HEK293 (cell line): ENCODE measurements around the gene TOP2A.

ENCODE experiments used
- CTCF ChIA-PET: fragments of 350-600 bp; formaldehyde crosslinking; extraction: SDS; loops from one replicate; lab custom pipeline; 2021; ENCODE audit warnings: antibody characterized with exemption; lab: Yijun Ruan, JAX
- POLR2A ChIA-PET: fragments of 300-600 bp; formaldehyde crosslinking; extraction: SDS; loops from one replicate; lab custom pipeline; 2020; ENCODE audit warnings: antibody characterized with exemption, inconsistent platforms; lab: Yijun Ruan, JAX
- H3K27ac ChIP-seq: fragments of 200-500 bp; sonication (Bioruptor generic); 2 replicates; pipeline ENCODE4 v1.5.1; 2014; ENCODE audit warnings: low read depth, low read length, control low read depth, inconsistent platforms; ENCODE audit errors: extremely low read depth
- H3K36me3 ChIP-seq, 2 experiments: fragments of 200-500 bp in 1 of 2; sonication (Bioruptor generic) in 1 of 2; 1 replicate in 1 of 2; 2 replicates in 1 of 2; pipeline ENCODE4 v1.5.1; 2014 to 2017; ENCODE audit warnings: inconsistent platforms in 2 of 2, low read length in 2 of 2; ENCODE audit not compliant: control insufficient read depth in 2 of 2, insufficient read depth in 1 of 2
- H3K4me1 ChIP-seq: fragments of 200-500 bp; sonication (Bioruptor generic); 2 replicates; pipeline ENCODE4 v1.5.1; 2014; ENCODE audit warnings: mild to moderate bottlenecking, low read length, inconsistent platforms; ENCODE audit not compliant: control insufficient read depth, insufficient read depth
- H3K4me3 ChIP-seq: 2 replicates; pipeline ENCODE4 v1.5.1; 2011; ENCODE audit warnings: low read depth, mild to moderate bottlenecking, control low read depth, low read length, moderate library complexity
- H3K9me3 ChIP-seq: fragments of 200-500 bp; sonication (Bioruptor generic); 2 replicates; pipeline ENCODE4 v1.5.1; 2014; ENCODE audit warnings: low read depth, low read length, inconsistent platforms; ENCODE audit not compliant: control insufficient read depth, insufficient read depth
- GLI2 ChIP-seq: fragments of 450-650 bp; formaldehyde crosslinking; IDR thresholded peaks from 2 replicates; pipeline ENCODE4; 2017; ENCODE audit warnings: missing biosample characterization, missing genetic modification characterization, low read depth, borderline replicate concordance
- GLI4 ChIP-seq: fragments of 450-650 bp; formaldehyde crosslinking; IDR thresholded peaks from 2 replicates; pipeline ENCODE4 v1.5.1; 2016; ENCODE audit warnings: missing biosample characterization, missing genetic modification characterization
- GLIS1 ChIP-seq: fragments of 450-650 bp; formaldehyde crosslinking; IDR thresholded peaks from 2 replicates; pipeline ENCODE4 v1.5.1; 2016; ENCODE audit warnings: missing biosample characterization, missing genetic modification characterization
- GLIS2 ChIP-seq: fragments of 450-650 bp; formaldehyde crosslinking; IDR thresholded peaks from 2 replicates; pipeline ENCODE4 v1.5.1; 2016; ENCODE audit warnings: missing biosample characterization, missing genetic modification characterization
- PRDM1 ChIP-seq: fragments of 450-650 bp; formaldehyde crosslinking; IDR thresholded peaks from 2 replicates; pipeline ENCODE4; 2016; ENCODE audit warnings: missing biosample characterization, missing genetic modification characterization
- ZBTB17 ChIP-seq: fragments of 450-650 bp; formaldehyde crosslinking; IDR thresholded peaks from 2 replicates; pipeline ENCODE4 v1.5.1; 2016; ENCODE audit warnings: missing biosample characterization, missing genetic modification characterization
- ZBTB8A ChIP-seq: fragments of 450-650 bp; formaldehyde crosslinking; IDR thresholded peaks from 2 replicates; pipeline ENCODE4 v1.5.1; 2016; ENCODE audit warnings: missing biosample characterization, missing genetic modification characterization
- ZFP69B ChIP-seq: fragments of 450-650 bp; formaldehyde crosslinking; IDR thresholded peaks from 2 replicates; pipeline ENCODE4 v1.5.1; 2016; ENCODE audit warnings: missing biosample characterization, missing genetic modification characterization
- ZNF2 ChIP-seq: fragments of 450-650 bp; formaldehyde crosslinking; IDR thresholded peaks from 2 replicates; pipeline ENCODE4 v1.5.1; 2016; ENCODE audit warnings: missing biosample characterization, missing genetic modification characterization
- ZNF221 ChIP-seq: fragments of 450-650 bp; formaldehyde crosslinking; IDR thresholded peaks from 2 replicates; pipeline ENCODE4 v1.5.1; 2017; ENCODE audit warnings: missing biosample characterization, missing genetic modification characterization, borderline replicate concordance
- ZNF280D ChIP-seq: fragments of 450-650 bp; formaldehyde crosslinking; IDR thresholded peaks from 2 replicates; pipeline ENCODE4 v1.5.1; 2016; ENCODE audit warnings: missing biosample characterization, missing genetic modification characterization
- ZNF354C ChIP-seq: fragments of 450-650 bp; formaldehyde crosslinking; IDR thresholded peaks from 2 replicates; pipeline ENCODE4 v1.5.1; 2016; ENCODE audit warnings: missing biosample characterization, missing genetic modification characterization, low read depth, borderline replicate concordance
- ZNF433 ChIP-seq: fragments of 450-650 bp; formaldehyde crosslinking; IDR thresholded peaks from 2 replicates; pipeline ENCODE4 v1.5.1; 2016; ENCODE audit warnings: missing biosample characterization, missing genetic modification characterization, low read depth
- ZNF530 ChIP-seq: fragments of 450-650 bp; formaldehyde crosslinking; IDR thresholded peaks from 2 replicates; pipeline ENCODE4 v1.5.1; 2016; ENCODE audit warnings: low read depth, missing biosample characterization, missing genetic modification characterization
- ZNF639 ChIP-seq: fragments of 450-650 bp; formaldehyde crosslinking; IDR thresholded peaks from 2 replicates; pipeline ENCODE4 v1.5.1; 2016; ENCODE audit warnings: missing biosample characterization, missing genetic modification characterization
- ZNF654 ChIP-seq: fragments of 450-650 bp; formaldehyde crosslinking; IDR thresholded peaks from 2 replicates; pipeline ENCODE4 v1.5.1; 2016; ENCODE audit warnings: low read depth, missing biosample characterization, missing genetic modification characterization
- ZNF707 ChIP-seq: fragments of 450-650 bp; formaldehyde crosslinking; IDR thresholded peaks from 2 replicates; pipeline ENCODE4 v1.5.1; 2016; ENCODE audit warnings: missing biosample characterization, missing genetic modification characterization
- ZXDB ChIP-seq: fragments of 450-650 bp; formaldehyde crosslinking; IDR thresholded peaks from 2 replicates; pipeline ENCODE4 v1.5.1; 2016; ENCODE audit warnings: missing biosample characterization, missing genetic modification characterization

Gene TOP2A

DNA sequence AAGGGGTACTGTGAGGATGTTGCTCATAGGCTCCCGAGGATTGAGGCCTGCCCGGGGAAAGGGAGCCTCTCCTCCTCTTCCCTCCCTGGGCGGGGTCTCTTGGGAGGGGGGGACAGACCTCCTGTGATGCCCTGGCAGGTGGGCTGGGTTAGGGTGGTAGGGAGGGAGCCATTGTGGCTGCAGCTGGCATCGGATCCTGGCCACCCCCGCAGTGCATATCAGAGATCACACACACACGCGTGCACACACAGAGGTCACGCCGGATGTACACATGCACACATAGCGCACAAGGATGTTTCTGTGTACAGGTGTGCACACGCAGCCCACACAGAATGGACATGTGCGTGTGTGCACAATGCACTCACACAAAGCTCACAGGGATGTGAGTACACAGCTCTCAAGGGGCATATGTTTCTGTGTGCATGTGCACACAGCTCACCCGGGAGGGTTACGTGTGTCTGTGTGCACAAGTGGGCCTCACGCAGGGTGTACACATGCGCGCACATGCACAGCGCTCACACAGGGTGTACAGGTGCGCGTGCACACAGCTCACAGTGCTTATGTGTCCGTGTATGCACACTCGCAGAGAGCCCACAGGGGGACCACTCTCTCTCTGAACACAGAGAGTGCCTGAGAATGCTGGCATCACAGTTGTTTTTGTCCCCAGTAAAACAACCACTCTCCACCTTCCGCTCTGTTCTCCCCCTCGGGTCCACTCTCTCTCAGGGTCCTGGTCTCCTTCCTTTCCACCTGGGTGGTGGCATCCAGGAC lies 55.6 kb downstream of the TOP2A start:
- Histone ChIP-seq H3K4me3 (peak overlapping the region; percentile 50), H3K9me3 (no peaks in the 10 kb centered on the region), H3K36me3 (no peaks in the 10 kb centered on the region; a peak in 1 of 3 replicates), H3K27ac (no peak overlapping the region), H3K4me1 (no peaks in the 10 kb centered on the region)
- ChIA-PET CTCF (interaction anchor here (0.6 to 16.1 kb wide), 23 partner anchors 9 to 1712 kb away, joined by 3 to 453 read pairs (median 4); partner anchors contain the start of gene RARA), POLR2A (interaction anchor here (0.6 to 2.8 kb wide), 4 partner anchors 16 to 192 kb away, joined by 3 to 18 read pairs (median 6); partner anchors contain the start of gene TOP2A)
- no peak for TF ChIP-seq ZNF354C (tag by site-specific recombination)
- peak; percentile 57; the same call in 1 of the 2 replicates for TF ChIP-seq PRDM1 (tag by site-specific recombination)
- TF ChIP-seq ZNF2 (tag by site-specific recombination): 0 out of 2 replicates have a peak, but pooled peaks have one; percentile 35

- Histone ChIP-seq H3K4me1 (no peaks in the 10 kb centered on the region), H3K4me3 (no peak overlapping the region)
- POLR2A ChIA-PET: interaction anchor here (0.9 to 2.8 kb wide), 2 partner anchors 20 to 57 kb away, joined by 3 to 18 read pairs; partner anchors contain the start of gene TOP2A
- no peak for TF ChIP-seq ZXDB (tag by site-specific recombination)
- TF ChIP-seq, all 188 proteins: peak for 0
- Histone ChIP-seq H3K36me3 (peaks cover 0 to 2% of the 10 kb centered on the region in 2 experiments; a peak in 2 of 3 replicates), H3K27ac (no peak overlapping the region), H3K9me3 (no peaks in the 10 kb centered on the region)
- CTCF ChIA-PET: interaction anchor here (0.6 to 16.1 kb wide), 23 partner anchors 9 to 199 kb away, joined by 3 to 453 read pairs (median 4); partner anchors contain the start of gene RARA
Observed at GRCh38 chr17:40361063-40361924, 56.4 kb downstream of the TOP2A start.

DNA sequence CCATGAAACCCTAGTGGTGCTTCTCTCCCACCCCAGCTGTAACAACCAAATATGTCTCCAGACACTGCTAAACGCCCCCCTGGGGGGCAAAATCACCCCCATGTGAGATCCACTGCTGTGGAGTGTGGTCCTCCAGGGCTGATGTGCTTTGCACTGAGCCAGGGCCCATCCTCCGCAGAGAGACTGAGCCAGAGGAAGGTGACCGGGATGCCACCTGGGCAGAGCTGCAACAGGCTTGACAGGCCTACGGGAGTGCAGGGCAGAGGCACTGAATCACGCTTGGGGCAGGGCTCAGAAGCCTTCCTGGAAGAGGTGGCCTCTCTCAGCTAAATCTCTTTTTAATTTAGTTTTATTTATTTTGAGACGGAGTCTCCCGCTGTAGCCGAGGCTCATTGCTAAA lies 57.6 kb downstream of the TOP2A start:
- TF ChIP-seq ZNF707 (tag by site-specific recombination) (no peak), ZBTB8A (tag by site-specific recombination) (no peak), GLI2 (tag by site-specific recombination) (no peak), ZNF530 (tag by site-specific recombination) (no peak), ZNF433 (tag by site-specific recombination) (no peak), GLIS1 (tag by site-specific recombination) (peak; percentile 31; the same call in 1 of the 2 replicates)
- ChIA-PET CTCF (interaction anchor here (0.6 to 16.1 kb wide), 10 partner anchors 21 to 1200 kb away, joined by 3 to 453 read pairs (median 4); partner anchors contain the start of gene RARA), POLR2A (no interaction called here)
- H3K4me3 ChIP-seq: no peak overlapping the region
- no peaks in the 10 kb centered on the region for H3K4me1 ChIP-seq
- H3K27ac ChIP-seq: no peak overlapping the region
- peaks cover 0 to 11% of the 10 kb centered on the region in 2 experiments; a peak in 1 of 3 replicates for H3K36me3 ChIP-seq
- H3K9me3 ChIP-seq: no peaks in the 10 kb centered on the region

DNA sequence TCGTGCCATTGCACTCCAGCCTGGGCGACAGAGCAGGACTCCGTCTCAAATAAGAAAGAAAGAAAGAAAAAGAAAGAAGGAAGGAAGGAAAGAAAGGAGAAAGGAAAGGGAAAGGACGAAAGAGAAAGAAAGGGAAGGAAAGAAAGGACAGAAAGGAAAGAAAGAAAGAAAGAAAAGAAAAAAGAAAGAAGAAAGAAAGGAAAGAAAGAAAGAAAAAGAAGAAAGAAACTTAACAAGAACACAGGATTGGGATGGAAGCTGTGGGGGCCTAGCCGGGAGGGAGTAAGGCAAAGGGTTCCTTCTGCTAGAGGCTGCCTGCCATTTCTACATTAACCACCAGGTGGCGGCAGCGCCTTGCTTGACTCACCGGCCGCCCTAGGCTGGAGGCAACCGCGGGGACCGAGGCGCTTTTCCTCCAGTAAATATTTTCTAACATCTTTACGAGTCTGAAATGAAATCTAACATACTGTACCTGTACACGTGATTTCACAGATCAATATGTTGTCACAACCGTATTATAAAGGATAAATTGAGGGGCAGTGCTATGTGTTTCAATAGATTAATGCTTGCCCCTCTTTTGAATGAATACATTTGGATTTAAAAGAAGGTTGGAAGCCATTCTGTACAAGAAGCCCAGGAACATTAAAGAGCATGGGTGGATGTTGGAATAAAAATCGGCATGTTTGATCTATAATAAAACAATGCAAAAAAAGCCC lies 59.2 kb downstream of the TOP2A start:
- Histone ChIP-seq H3K36me3 (peaks cover 0 to 15% of the 10 kb centered on the region in 2 experiments; a peak in 1 of 3 replicates), H3K4me3 (no peak overlapping the region), H3K4me1 (no peaks in the 10 kb centered on the region), H3K9me3 (no peaks in the 10 kb centered on the region), H3K27ac (no peak overlapping the region)
- POLR2A ChIA-PET: interaction anchor here (0.7 to 1.5 kb wide), 4 partner anchors 43 to 176 kb away, joined by 3 to 7 read pairs (median 4); partner anchors contain the start of gene TOP2A
- CTCF ChIA-PET: interaction anchor here (0.6 to 16.1 kb wide), 35 partner anchors 10 to 1311 kb away, joined by 3 to 453 read pairs (median 4); partner anchors contain the start of genes IGFBP4 and RARA
- peak; percentile 61; the same call in 1 of the 2 replicates for TF ChIP-seq GLIS2 (tag by site-specific recombination)
- TF ChIP-seq ZNF280D: no peak
- TF ChIP-seq ZNF654 (tag by site-specific recombination): peak; percentile 93
- TF ChIP-seq GLI4: no peak
- TF ChIP-seq ZFP69B (tag by site-specific recombination): 0 out of 2 replicates have a peak, but pooled peaks have one; percentile 37
- peak; percentile 100 for TF ChIP-seq PRDM1 (tag by site-specific recombination)
- TF ChIP-seq ZBTB17 (tag by site-specific recombination): peak; percentile 84
- peak; percentile 85 for TF ChIP-seq ZNF639 (tag by site-specific recombination)
- 0 out of 2 replicates have a peak, but pooled peaks have one; percentile 7 for TF ChIP-seq ZNF221 (tag by site-specific recombination)
